ENCODE results near the gene GAS2L1.

GAS2L1 gene

GRCh38 chr22:29316141-29316828 is 9.8 kb downstream of the GAS2L1 start:
- H3K4me2 ChIP-seq (ENCODE audit: low read depth, low read length, poor library complexity, severe bottlenecking), result no peak overlapping the region

GRCh38 chr22:29317827-29318454 is 11.5 kb downstream of the GAS2L1 start:
- Histone ChIP-seq H3K9me2 (replicated peaks; ENCODE audit: insufficient read depth, low read length) (no peaks in the 10 kb centered on the region), H3F3A (ENCODE audit: insufficient read depth) (0 out of 2 replicates have a peak, but pooled peaks cover 3% of the 10 kb centered on the region), H3K9ac (ENCODE audit: low read length) (no peak overlapping the region), H3K27me3 (ENCODE audit: low read length) (no peaks in the 10 kb centered on the region), H3K4me2 (ENCODE audit: low read depth, low read length, poor library complexity, severe bottlenecking) (no peak overlapping the region), H3K27ac (ENCODE audit: low read depth, low read length) (no peak overlapping the region), H3K36me3 (ENCODE audit: low read length) (no peaks in the 10 kb centered on the region), H3K9me3 (ENCODE audit: insufficient read depth, low read length) (no peaks in the 10 kb centered on the region), H3K4me3 (ENCODE audit: insufficient read depth, low read length, poor library complexity, severe bottlenecking) (no peak overlapping the region), H3K79me2 (ENCODE audit: insufficient read depth, low read length) (no peaks in the 10 kb centered on the region), H2AFZ (ENCODE audit: low read depth, low read length, severe bottlenecking) (no peak overlapping the region), H4K20me1 (ENCODE audit: low read depth, low read length) (no peaks in the 10 kb centered on the region)
- TF ChIP-seq, protein P1, sequence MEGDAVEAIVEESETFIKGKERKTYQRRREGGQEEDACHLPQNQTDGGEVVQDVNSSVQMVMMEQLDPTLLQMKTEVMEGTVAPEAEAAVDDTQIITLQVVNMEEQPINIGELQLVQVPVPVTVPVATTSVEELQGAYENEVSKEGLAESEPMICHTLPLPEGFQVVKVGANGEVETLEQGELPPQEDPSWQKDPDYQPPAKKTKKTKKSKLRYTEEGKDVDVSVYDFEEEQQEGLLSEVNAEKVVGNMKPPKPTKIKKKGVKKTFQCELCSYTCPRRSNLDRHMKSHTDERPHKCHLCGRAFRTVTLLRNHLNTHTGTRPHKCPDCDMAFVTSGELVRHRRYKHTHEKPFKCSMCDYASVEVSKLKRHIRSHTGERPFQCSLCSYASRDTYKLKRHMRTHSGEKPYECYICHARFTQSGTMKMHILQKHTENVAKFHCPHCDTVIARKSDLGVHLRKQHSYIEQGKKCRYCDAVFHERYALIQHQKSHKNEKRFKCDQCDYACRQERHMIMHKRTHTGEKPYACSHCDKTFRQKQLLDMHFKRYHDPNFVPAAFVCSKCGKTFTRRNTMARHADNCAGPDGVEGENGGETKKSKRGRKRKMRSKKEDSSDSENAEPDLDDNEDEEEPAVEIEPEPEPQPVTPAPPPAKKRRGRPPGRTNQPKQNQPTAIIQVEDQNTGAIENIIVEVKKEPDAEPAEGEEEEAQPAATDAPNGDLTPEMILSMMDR (IDR thresholded peaks at IDR 0.05; ENCODE audit: insufficient read depth, low read length, poor library complexity, severe bottlenecking), result no peak
- no peak for TF ChIP-seq EZH2phosphoT487 (conservative IDR thresholded peaks at IDR 0.05; ENCODE audit: low read length)

More at GRCh38 chr22:29316141-29316828, 9.8 kb downstream of the GAS2L1 start:
- H2AFZ ChIP-seq (ENCODE audit: low read depth, low read length, severe bottlenecking), result no peak overlapping the region
- H3K9me2 ChIP-seq (replicated peaks; ENCODE audit: insufficient read depth, low read length), result no peaks in the 10 kb centered on the region
- no peaks in the 10 kb centered on the region for H3K27me3 ChIP-seq (ENCODE audit: low read length)
- H3K9ac ChIP-seq (ENCODE audit: low read length), result no peak overlapping the region
- no peaks in the 10 kb centered on the region for H3K36me3 ChIP-seq (ENCODE audit: low read length)
- no peaks in the 10 kb centered on the region for H3K79me2 ChIP-seq (ENCODE audit: insufficient read depth, low read length)
- no peak for TF ChIP-seq EZH2phosphoT487 (conservative IDR thresholded peaks at IDR 0.05; ENCODE audit: low read length)
- TF ChIP-seq, protein P1 (IDR thresholded peaks at IDR 0.05; ENCODE audit: insufficient read depth, low read length, poor library complexity, severe bottlenecking), result no peak
- 0 out of 2 replicates have a peak, but pooled peaks cover 3% of the 10 kb centered on the region for H3F3A ChIP-seq (ENCODE audit: insufficient read depth)
- no peaks in the 10 kb centered on the region for H4K20me1 ChIP-seq (ENCODE audit: low read depth, low read length)
- H3K9me3 ChIP-seq (ENCODE audit: insufficient read depth, low read length), result no peaks in the 10 kb centered on the region
- no peak overlapping the region for H3K4me3 ChIP-seq (ENCODE audit: insufficient read depth, low read length, poor library complexity, severe bottlenecking)
- H3K27ac ChIP-seq (ENCODE audit: low read depth, low read length), result no peak overlapping the region

- H4K20me1 ChIP-seq (ENCODE audit: low read depth, low read length), result no peaks in the 10 kb centered on the region
These were observed 12.6 kb downstream of the GAS2L1 start for GRCh38 chr22:29319072-29319471.

More at GRCh38 chr22:29319072-29319471, 12.6 kb downstream of the GAS2L1 start:
- Histone ChIP-seq H3K9me3 (ENCODE audit: insufficient read depth, low read length) (no peaks in the 10 kb centered on the region), H3K4me2 (ENCODE audit: low read depth, low read length, poor library complexity, severe bottlenecking) (no peak overlapping the region), H3F3A (ENCODE audit: insufficient read depth) (peaks cover 6% of the 10 kb centered on the region; the same call in 1 of the 2 replicates), H3K9me2 (replicated peaks; ENCODE audit: insufficient read depth, low read length) (no peaks in the 10 kb centered on the region), H3K27me3 (ENCODE audit: low read length) (no peaks in the 10 kb centered on the region), H2AFZ (ENCODE audit: low read depth, low read length, severe bottlenecking) (no peak overlapping the region), H3K27ac (ENCODE audit: low read depth, low read length) (no peak overlapping the region), H3K79me2 (ENCODE audit: insufficient read depth, low read length) (no peaks in the 10 kb centered on the region), H3K4me3 (ENCODE audit: insufficient read depth, low read length, poor library complexity, severe bottlenecking) (no peak overlapping the region), H3K36me3 (ENCODE audit: low read length) (no peaks in the 10 kb centered on the region), H3K9ac (ENCODE audit: low read length) (no peak overlapping the region)
- TF ChIP-seq EZH2phosphoT487 (conservative IDR thresholded peaks at IDR 0.05; ENCODE audit: low read length), result no peak
- TF ChIP-seq, protein P1 (IDR thresholded peaks at IDR 0.05; ENCODE audit: insufficient read depth, low read length, poor library complexity, severe bottlenecking), result no peak

All from SU-DHL-6 (cell line).